Liver (tissue), 9 donors: ENCODE results near the gene LRPPRC. TPM values are rescaled to one million over a fixed set of nuclear protein-coding genes. Genes with fewer than 3 reads are reported as not detected.

Source experiments
- DNase-seq: peaks from one replicate; pipeline ENCODE4 v3.0.0-alpha.2; 2017; ENCODE audit warnings: low spot score
- H3K27ac ChIP-seq, 2 donors: one replicate each; pipeline ENCODE4 v1.7.0; 2013; ENCODE audit warnings: inconsistent platforms in 2 of 2, low read length in 2 of 2, control low read depth in 1 of 2, low read depth in 1 of 2, mild to moderate bottlenecking in 1 of 2
- H3K27me3 ChIP-seq, 4 donors: one replicate each; pipeline versions ENCODE4 v1.6.1 to v1.7.0; 2013; ENCODE audit warnings: low read length in 3 of 4, inconsistent platforms in 1 of 4, mild to moderate bottlenecking in 1 of 4, moderate library complexity in 1 of 4; ENCODE audit not compliant: control insufficient read depth in 4 of 4, insufficient read depth in 4 of 4
- H3K36me3 ChIP-seq, 4 donors: one replicate each; pipeline versions ENCODE4 v1.6.1 to v1.7.0; 2013; ENCODE audit warnings: low read length in 3 of 4, mild to moderate bottlenecking in 3 of 4, low read depth in 1 of 4, moderate library complexity in 1 of 4; ENCODE audit not compliant: control insufficient read depth in 4 of 4, insufficient read depth in 3 of 4
- H3K4me1 ChIP-seq, 4 donors: one replicate each; pipeline versions ENCODE4 v1.6.1 to v1.7.0; 2013; ENCODE audit warnings: low read length in 3 of 4, mild to moderate bottlenecking in 3 of 4, moderate library complexity in 1 of 4; ENCODE audit not compliant: control insufficient read depth in 4 of 4, insufficient read depth in 4 of 4
- H3K4me3 ChIP-seq, 3 donors: one replicate each; pipeline versions ENCODE4 v1.6.1 to v1.7.0; 2013; ENCODE audit warnings: low read length in 3 of 3, control low read depth in 1 of 3, low read depth in 1 of 3, mild to moderate bottlenecking in 1 of 3
- H3K9ac ChIP-seq, 2 donors: one replicate each; pipeline ENCODE4 v1.7.0; 2013; ENCODE audit warnings: low read length in 2 of 2, mild to moderate bottlenecking in 2 of 2, moderate library complexity in 2 of 2, control low read depth in 1 of 2, low read depth in 1 of 2
- H3K9me3 ChIP-seq, 4 donors: one replicate each; pipeline versions ENCODE4 v1.6.1 to v1.7.0; 2013; ENCODE audit warnings: low read length in 3 of 4; ENCODE audit not compliant: control insufficient read depth in 4 of 4
- ATF3 ChIP-seq: IDR thresholded peaks from 2 replicates; pipeline ENCODE4 v1.6.1; 2016; ENCODE audit warnings: antibody characterized with exemption
- CTCF ChIP-seq: fragments of 150-350 bp; IDR thresholded peaks from 2 replicates; pipeline ENCODE4 v1.5.1; 2017; ENCODE audit warnings: improper control_type of control experiment, low read depth, low read length; ENCODE audit not compliant: missing input control
- FOXA1 ChIP-seq: IDR thresholded peaks from 2 replicates; pipeline ENCODE4 v1.6.1; 2016; ENCODE audit warnings: antibody characterized with exemption
- GABPA ChIP-seq, 2 donors: IDR thresholded peaks in 1 of 2; conservative IDR thresholded peaks in 1 of 2; 2 replicates each; pipeline ENCODE4 v1.6.1; 2016; ENCODE audit warnings: antibody characterized with exemption in 2 of 2, mild to moderate bottlenecking in 1 of 2, moderate library complexity in 1 of 2
- HNF4A ChIP-seq, 2 donors: conservative IDR thresholded peaks; 2 replicates each; pipeline ENCODE4 v1.6.1; 2016; ENCODE audit warnings: antibody characterized with exemption in 2 of 2, mild to moderate bottlenecking in 2 of 2
- HNF4G ChIP-seq: IDR thresholded peaks from 2 replicates; pipeline ENCODE4 v1.6.1; 2016; ENCODE audit warnings: antibody characterized with exemption
- MAX ChIP-seq: IDR thresholded peaks from 2 replicates; pipeline ENCODE4 v1.6.1; 2016; ENCODE audit warnings: antibody characterized with exemption
- NR2F2 ChIP-seq: IDR thresholded peaks from 2 replicates; pipeline ENCODE4 v1.6.1; 2016; ENCODE audit warnings: antibody characterized with exemption
- RAD21 ChIP-seq, 2 donors: IDR thresholded peaks; 2 replicates each; pipeline ENCODE4 v1.6.1; 2016; ENCODE audit warnings: antibody characterized with exemption in 2 of 2, mild to moderate bottlenecking in 2 of 2
- REST ChIP-seq: IDR thresholded peaks from 2 replicates; pipeline ENCODE4 v1.6.1; 2016; ENCODE audit warnings: antibody characterized with exemption, mild to moderate bottlenecking
- RXRA ChIP-seq, 2 donors: IDR thresholded peaks; 2 replicates each; pipeline ENCODE4 v1.6.1; 2017 to 2018; ENCODE audit warnings: antibody characterized with exemption in 2 of 2, mild to moderate bottlenecking in 1 of 2
- SP1 ChIP-seq: IDR thresholded peaks from 2 replicates; pipeline ENCODE4 v1.6.1; 2018; ENCODE audit warnings: antibody characterized with exemption, mild to moderate bottlenecking
- TAF1 ChIP-seq: conservative IDR thresholded peaks from 2 replicates; pipeline ENCODE4 v1.6.1; 2016; ENCODE audit warnings: antibody characterized with exemption, mild to moderate bottlenecking
- YY1 ChIP-seq: IDR thresholded peaks from 2 replicates; pipeline ENCODE4 v1.6.1; 2016; ENCODE audit warnings: antibody characterized with exemption, mild to moderate bottlenecking
- ZBTB33 ChIP-seq: IDR thresholded peaks from 2 replicates; pipeline ENCODE4 v1.6.1; 2016; ENCODE audit warnings: antibody characterized with exemption
- WGBS: extraction: QIAGEN DNeasy Blood & Tissue Kit; methylation state at CpG from one replicate; pipeline ENCODE4 v1.1.7; 2013; 5-methylcytosine and 5-hydroxymethylcytosine counted together
- polyA plus RNA-seq, 2 donors: library from polyadenylated mRNA; stranded (reverse) in 1 of 2; unstranded in 1 of 2; fragments of 200-250 nt in 1 of 2; fragments of >200 nt in 1 of 2; fragmentation: Nextera tagmentation in 1 of 2; extraction: Ambion mirVana in 1 of 2; gene quantifications; one replicate each; pipeline versions ENCODE4 v1.2.1 to v1.2.3, GENCODE V29; 2013 to 2015
- total RNA-seq, 2 donors: library from RNA; depleted of rRNA; stranded (reverse); fragments of >200 nt; gene quantifications; one replicate each; pipeline ENCODE4 v1.2.3, GENCODE V29; 2014
- donor health status: healthy.
- donor health status: healthy.
- donor health status: healthy.
- donor health status: healthy.
- donor health status: healthy.

The LRPPRC gene
- total and polyA plus RNA-seq, 4 donors = 24.5 to 62.3 (median 34.4) TPM

GRCh38 chr2:43854671-43855070 is 141.1 kb downstream of the LRPPRC start:
- H3K9me3 ChIP-seq = no peaks in the 10 kb centered on the region
- H3K9ac ChIP-seq = no peak overlapping the region
- WGBS = 93% methylated on average over 3 of the region's 3 CpGs
- peaks cover 9 to 46% (median 28%) of the 10 kb centered on the region in 4 donors for H3K36me3 ChIP-seq
- no peak overlapping the region for H3K4me3 ChIP-seq
- no peak for DNase-seq
- no peak overlapping the region for H3K27ac ChIP-seq
- TF ChIP-seq FOXA1 = no peak
- no peak for TF ChIP-seq RXRA (IDR thresholded peaks at IDR 0.05)
- no peak for TF ChIP-seq REST
- no peak for TF ChIP-seq ATF3
- TF ChIP-seq SP1 = no peak
- TF ChIP-seq HNF4G = no peak
- TF ChIP-seq MAX = no peak
- no peak for TF ChIP-seq NR2F2
- no peak for TF ChIP-seq GABPA (IDR thresholded peaks at IDR 0.05 in 1 of 2, conservative IDR thresholded peaks at IDR 0.05 in 1 of 2)
- no peak for TF ChIP-seq TAF1
- no peak for TF ChIP-seq ZBTB33
- TF ChIP-seq CTCF = no peak
- no peak for TF ChIP-seq HNF4A (conservative IDR thresholded peaks at IDR 0.05)
- TF ChIP-seq YY1 = no peak
- TF ChIP-seq RAD21 (IDR thresholded peaks at IDR 0.05) = no peak
- no peaks in the 10 kb centered on the region for H3K27me3 ChIP-seq
- H3K4me1 ChIP-seq = peaks cover 0 to 29% (median 9%) of the 10 kb centered on the region in 4 donors
